ENCODE measurements around the gene RRP12.

Gene RRP12

GRCh38 chr10:97333351-97333600 lies 67.9 kb downstream of the RRP12 start:
- DNase-seq: peak; percentile 66 to 86

- DNase-seq: peak; percentile 53 to 67
These were observed 68.4 kb downstream of the RRP12 start for GRCh38 chr10:97332591-97333350.

DNA sequence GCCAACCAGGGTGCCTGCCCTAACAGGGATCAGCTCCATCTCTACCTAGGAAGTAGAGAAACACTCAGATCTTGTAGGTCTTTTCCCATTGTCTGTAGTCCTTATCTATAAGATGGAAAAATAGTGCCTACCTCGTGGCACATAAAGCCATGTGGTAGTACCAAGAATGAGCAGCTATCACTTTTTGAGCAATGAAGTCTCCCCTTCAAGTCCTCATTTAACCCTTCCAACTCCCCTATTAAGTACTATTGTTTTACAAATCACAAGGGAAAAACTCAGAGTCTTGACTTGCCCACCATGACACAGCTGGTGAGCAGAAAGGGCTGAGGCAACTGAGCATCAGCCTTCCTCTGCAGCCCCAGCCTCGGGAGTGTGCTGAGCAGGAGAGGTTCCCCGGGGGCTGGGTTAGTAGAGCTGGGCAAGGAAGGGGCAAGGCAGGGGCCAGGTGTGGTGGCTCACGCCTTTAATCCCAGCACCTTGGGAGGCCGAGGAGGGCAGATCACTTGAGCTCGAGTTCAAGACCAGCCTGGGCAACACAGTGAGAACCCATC lies 69.9 kb downstream of the RRP12 start:
- no peak for DNase-seq

GRCh38 chr10:97329766-97330165 lies 71.4 kb downstream of the RRP12 start:
- no peak for DNase-seq

DNA sequence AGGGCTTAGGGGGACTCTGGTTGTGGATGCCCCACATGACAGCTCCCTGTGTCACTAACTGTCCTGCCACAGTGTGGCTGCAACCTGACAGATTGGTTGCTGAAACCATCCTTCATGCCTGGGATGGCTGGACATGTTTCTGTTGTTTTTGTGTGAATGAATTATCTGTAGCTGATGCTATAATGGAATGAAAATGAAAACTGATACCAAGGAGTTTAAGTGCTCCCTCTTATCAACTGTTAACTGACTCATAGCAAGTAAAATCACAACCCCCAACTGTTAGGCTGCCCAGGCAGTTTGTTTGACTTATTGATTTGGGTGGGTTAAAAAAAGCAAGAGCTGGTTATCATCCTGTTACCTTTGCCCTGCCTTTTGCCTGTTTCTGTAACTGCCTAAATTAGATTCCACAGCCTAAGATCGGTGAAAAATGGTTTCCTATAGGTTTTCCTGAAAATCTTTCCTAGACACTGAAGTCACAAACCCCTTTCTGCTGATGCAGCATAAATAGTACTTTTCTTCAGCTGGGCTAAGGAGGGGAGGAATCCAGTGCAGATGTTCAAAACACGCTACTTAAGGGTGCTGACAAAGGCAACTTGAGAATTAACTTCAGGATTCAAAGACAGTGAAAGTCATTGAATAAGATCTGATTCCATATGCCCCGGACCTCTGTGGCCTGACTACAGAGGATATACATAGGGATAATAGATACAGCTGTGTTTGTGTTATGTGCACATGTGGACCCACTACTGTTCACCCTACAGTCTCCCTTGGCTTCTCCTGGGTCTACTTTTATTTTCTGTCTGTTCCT lies 72.3 kb downstream of the RRP12 start:
- DNase-seq: no peak

DNA sequence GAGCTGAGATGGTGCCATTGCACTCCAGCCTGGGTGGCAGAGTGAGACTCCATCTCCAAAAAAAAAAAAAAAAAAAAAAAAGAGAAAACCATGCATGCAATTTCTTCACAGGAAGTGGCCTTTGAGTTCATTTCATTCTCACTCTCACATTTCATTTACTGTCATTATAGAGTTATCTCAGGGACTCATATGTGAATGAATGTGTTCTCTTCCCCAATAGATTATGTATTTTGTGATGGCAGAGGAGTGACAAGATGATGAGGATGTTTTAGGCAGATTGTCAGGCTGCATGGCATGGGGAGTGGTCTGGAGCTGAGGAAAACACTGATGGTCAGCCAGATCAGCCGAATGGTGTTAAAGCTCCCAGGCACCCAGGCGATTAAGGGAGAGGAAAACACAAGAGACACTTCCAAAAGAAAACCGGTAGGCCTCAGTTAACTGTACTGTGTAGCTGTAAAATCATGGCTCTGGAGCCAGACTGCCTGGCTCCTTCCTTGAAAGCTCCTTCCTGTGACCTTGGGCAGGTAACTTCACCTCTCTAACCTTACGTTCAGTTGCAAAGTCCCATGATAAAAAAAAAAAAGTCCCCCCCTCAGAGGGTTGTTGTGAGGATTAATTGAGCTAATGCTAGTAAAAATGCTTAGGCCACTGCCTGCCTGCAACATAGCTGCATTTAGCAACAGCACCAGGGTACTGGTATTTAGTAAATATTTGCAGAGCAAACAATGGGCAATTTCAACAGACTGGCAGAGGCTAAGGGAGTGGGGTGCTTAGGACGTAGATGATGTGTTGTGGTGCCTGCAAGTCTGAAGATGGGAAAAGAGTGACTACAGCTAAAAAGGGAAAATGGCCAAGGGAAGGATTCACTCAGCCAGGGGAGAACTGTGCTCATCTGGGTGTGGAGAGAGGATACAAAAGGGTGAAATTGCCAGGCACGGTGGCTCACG lies 73.5 kb downstream of the RRP12 start:
- DNase-seq: no peak

GRCh38 chr10:97325754-97326153 lies 75.4 kb downstream of the RRP12 start:
- no peak for DNase-seq

DNA sequence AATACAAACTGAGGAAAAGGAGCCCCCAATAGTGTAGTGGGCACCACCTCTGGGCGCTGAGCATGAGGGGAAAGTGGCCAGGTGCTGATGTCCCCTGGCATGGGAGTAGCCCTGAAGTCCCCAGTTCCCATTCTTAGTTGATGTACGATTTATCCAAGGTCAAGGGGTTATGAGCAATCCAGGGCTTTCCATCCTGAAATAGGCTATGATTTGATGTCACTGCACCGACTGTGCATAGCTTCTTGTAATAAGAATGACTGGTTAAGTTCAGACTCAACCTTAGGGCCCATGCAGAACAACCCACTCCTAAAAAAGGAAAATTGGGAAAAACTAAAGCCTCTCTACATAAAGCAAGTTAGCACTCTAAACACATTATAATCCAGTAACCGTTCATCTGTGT lies 77.6 kb downstream of the RRP12 start:
- no peak for DNase-seq

DNA sequence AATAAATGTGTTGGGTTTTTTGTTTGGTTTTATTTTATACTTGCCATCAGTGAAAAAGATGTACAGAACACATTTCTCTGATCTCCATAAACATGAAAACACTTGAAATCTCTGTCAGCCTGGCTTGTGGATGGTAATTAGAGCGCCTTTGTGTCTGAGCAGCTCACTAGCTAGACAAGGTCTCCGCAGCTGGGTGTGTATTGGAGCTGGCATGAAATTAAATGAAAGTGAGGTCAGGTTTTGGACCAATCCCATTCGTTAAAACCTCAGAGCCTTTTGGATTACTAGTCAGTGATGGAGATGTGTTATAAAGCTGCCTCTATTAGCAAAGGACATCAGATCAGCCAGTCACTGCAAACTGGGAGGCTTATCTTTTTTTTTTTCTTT lies 79.3 kb downstream of the RRP12 start:
- no peak for DNase-seq

- DNase-seq: peak; percentile 84
These were observed 79.9 kb downstream of the RRP12 start for GRCh38 chr10:97321032-97321803.

- peak; percentile 74 to 82 for DNase-seq
These were observed 80.6 kb downstream of the RRP12 start for GRCh38 chr10:97320480-97321031.

- peak; percentile 74 to 82 for DNase-seq
These were observed 81.3 kb downstream of the RRP12 start for GRCh38 chr10:97319671-97320479.

DNA sequence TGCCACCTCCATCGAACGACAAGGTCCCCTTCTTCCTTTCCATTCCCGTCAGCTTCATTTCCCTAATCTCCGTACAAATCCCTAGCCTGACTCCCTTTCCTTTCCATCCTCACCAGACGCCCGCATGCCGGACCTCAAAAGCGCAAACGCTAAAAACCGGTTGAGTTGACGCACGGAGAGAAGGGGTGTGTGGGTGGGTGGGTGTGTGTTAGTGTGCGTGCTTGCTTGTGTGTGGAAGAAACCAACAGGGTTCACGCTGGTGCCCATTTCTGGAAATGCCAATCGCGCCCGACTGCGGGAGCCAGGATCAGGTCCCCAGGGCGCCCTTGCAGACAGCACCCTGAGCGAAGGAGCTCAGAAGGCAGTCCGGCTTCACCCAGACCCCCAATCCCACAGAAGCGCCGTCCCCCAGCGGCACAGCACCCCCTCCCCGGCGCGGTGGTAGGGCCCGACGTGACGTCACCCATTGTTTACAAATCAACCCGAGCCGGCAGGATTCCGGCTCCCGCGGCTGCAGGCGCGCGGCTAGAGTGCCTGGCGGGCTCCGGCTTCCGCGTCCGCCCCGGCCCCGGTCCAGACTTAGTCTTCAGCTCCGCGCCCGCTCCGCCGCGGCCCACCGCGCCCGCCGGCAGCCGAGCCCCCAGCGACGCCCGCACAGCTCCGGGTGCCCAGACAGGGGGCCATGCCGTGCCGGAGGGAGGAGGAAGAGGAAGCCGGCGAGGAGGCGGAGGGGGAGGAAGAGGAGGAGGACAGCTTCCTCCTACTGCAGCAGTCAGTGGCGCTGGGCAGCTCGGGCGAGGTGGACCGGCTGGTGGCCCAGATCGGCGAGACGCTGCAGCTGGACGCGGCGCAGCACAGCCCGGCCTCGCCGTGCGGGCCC lies 82.1 kb downstream of the RRP12 start, which contains the start of gene FRAT1:
TSS of gene FRAT1 (plus strand) at position 500 of the 880 bp plus-strand sequence. CDS start at position 683, 183 bp downstream.
- DNase-seq: peak; percentile 90 to 91

GRCh38 chr10:97314671-97315070 lies 86.5 kb downstream of the RRP12 start:
- no peak for DNase-seq

DNA sequence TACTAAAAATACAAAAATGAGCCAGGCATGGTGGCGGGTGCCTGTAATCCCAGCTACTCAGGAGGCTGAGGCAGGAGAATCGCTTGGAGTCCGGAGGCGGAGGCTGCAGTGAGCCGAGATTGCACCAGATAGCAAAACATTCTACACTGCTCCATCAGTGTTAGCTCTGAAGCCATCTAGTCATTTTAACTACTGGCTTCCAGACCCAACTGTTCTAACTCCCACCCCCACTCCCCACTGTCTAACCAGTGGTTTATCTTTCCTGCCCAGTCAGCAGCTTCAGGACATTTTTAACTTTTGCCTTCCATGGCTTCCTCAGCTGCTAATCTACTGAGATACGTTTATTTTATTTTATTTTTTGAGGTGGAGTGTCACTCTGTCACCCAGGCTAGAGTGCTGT lies 88.2 kb downstream of the RRP12 start:
- DNase-seq: no peak

DNA sequence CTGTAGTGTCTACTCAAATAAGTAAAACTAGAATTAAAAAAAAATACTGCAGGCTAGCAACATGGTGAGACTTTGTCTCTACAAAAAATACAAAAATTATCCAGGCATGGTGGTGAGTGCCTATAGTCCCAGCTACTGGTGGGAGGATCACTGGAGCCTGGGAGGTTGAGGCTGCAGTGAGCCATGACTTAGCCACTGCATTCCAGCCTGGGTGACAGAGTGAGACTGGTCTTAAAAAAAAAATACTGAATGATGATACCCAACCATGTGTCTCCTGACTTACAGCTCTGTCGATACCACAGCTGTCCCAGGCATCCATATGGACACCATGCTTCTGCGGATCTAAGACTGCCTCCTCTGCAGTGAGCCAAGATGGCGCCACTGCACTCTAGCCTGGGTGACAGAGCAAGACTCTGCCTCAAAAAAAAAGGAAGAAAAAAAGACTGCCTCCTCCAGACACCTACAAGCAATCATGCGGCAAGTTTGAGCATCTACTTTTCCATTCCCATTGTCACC lies 90.0 kb downstream of the RRP12 start:
- DNase-seq: no peak

- no peak for DNase-seq
These were observed 93.0 kb downstream of the RRP12 start for GRCh38 chr10:97307866-97308780.

- no peak for DNase-seq
These were observed 93.7 kb downstream of the RRP12 start for GRCh38 chr10:97307441-97307840.

Data from Kasumi-1 (cell line).